ENCODE data around the gene SPATS1. TPM values are rescaled to one million over a fixed set of nuclear protein-coding genes. Genes with fewer than 3 reads are reported as not detected.
A peak's percentile ranks its signal among the peaks of the same experiment; 100 is the strongest.

SPATS1 gene
- polyA plus RNA-seq, 2 of the 4 experiments (the other 2 are of a cell fraction), result not detected

GRCh38 chr6:44339763-44340625, 2.5 kb upstream of the SPATS1 start:
- Histone ChIP-seq H3K4me3 (no peak overlapping the region), H3K4me2 (no peak overlapping the region), H3K27ac (no peak overlapping the region), H3K4me1 (no peaks in the 10 kb centered on the region), H3K9me3 (no peaks in the 10 kb centered on the region)
- ChIA-PET POLR2A (no interaction called here), CTCF (interaction anchor here (0.6 to 7.2 kb wide), 19 partner anchors 9 to 240 kb away, joined by 3 to 181 read pairs (median 5); partner anchors contain the start of genes AARS2, NFKBIE and TMEM151B)
- TF ChIP-seq POLR2A (IDR thresholded peaks at IDR 0.05; ENCODE audit: low read length), result no peak
- TF ChIP-seq, protein P1, sequence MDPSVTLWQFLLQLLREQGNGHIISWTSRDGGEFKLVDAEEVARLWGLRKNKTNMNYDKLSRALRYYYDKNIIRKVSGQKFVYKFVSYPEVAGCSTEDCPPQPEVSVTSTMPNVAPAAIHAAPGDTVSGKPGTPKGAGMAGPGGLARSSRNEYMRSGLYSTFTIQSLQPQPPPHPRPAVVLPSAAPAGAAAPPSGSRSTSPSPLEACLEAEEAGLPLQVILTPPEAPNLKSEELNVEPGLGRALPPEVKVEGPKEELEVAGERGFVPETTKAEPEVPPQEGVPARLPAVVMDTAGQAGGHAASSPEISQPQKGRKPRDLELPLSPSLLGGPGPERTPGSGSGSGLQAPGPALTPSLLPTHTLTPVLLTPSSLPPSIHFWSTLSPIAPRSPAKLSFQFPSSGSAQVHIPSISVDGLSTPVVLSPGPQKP (IDR thresholded peaks at IDR 0.05; ENCODE audit: low read depth, low read length), result no peak
- TF ChIP-seq, protein P2, sequence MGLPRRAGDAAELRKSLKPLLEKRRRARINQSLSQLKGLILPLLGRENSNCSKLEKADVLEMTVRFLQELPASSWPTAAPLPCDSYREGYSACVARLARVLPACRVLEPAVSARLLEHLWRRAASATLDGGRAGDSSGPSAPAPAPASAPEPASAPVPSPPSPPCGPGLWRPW (IDR thresholded peaks at IDR 0.05), result no peak
- TF ChIP-seq RARB (CRISPR knock-in tag; IDR thresholded peaks at IDR 0.05), result no peak
- no peak for TF ChIP-seq MAZ (IDR thresholded peaks at IDR 0.05; ENCODE audit: borderline replicate concordance, low read depth, low read length)
- TF ChIP-seq RAD21 (conservative IDR thresholded peaks at IDR 0.05 in 1 of 2, IDR thresholded peaks at IDR 0.05 in 1 of 2), result no peak
- TF ChIP-seq ESRRA (IDR thresholded peaks at IDR 0.05; ENCODE audit: borderline replicate concordance, low read length), result no peak
- TF ChIP-seq HOXB13 (CRISPR knock-in tag; IDR thresholded peaks at IDR 0.05; ENCODE audit: low read depth), result no peak
- no peak for TF ChIP-seq TFCP2L1 (CRISPR knock-in tag; IDR thresholded peaks at IDR 0.05)
- TF ChIP-seq POLR2AphosphoS2 (conservative IDR thresholded peaks at IDR 0.05; ENCODE audit: low read length), result no peak
- TF ChIP-seq EHF (CRISPR knock-in tag; IDR thresholded peaks at IDR 0.05), result no peak
- ATAC-seq (peak; percentile 51 to 62; a peak in 3 of 6 replicates), DNase-seq (ENCODE audit: low read depth in 1 of 2, low spot score in 1 of 2) (peak in 1 of 2 experiments; percentile 22), FAIRE-seq (no peak)
- 24% methylated on average over 4 of the region's 7 CpGs for WGBS (ENCODE audit: missing lambda C conversion rate)

DNA sequence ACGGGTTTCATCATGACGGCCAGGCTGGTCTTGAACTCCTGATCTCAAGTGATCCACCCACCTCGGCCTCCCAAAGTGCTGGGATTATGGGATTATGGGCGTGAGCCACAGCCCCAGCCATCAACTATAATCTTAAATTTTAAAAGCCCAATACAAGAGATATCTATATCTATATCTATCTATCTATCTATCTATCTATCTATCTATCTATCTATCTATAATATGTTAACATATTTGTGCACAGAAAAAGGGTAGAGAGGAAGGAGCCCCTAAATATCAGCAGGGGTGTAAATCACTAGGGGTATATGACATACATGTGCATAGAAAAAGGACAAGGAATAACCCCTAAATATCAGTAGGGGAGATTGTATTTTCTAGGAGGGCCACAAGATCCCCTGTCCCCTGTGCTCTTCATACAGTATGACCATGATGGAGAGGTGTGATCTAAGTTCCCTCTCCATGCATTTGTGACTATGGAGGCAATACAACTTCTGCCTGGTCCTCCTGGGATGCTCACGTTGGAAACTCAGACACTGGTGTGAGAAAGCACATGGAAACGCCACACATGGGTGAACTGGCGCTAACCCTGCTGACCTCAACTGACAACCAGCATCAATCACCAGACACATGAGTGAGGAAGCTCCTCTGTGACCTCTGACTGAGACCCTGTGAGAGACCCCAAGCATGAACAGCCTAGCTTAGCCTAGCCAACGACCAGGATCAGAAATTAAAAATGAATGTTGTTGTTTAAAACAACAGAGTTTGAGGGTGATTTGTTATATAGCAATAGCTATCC, 1.2 kb upstream of the SPATS1 start:
- DNase-seq (ENCODE audit: low read depth in 1 of 2, low spot score in 1 of 2), result no peak
- Histone ChIP-seq H3K27ac (no peak overlapping the region), H3K9me3 (no peaks in the 10 kb centered on the region), H3K4me2 (no peak overlapping the region), H3K4me3 (no peak overlapping the region), H3K4me1 (no peaks in the 10 kb centered on the region)
- CTCF ChIA-PET, result interaction anchor here (0.7 to 4.6 kb wide), 3 partner anchors 46 to 74 kb away, joined by 3 to 21 read pairs (median 3); partner anchors contain the start of gene CDC5L
- no peak for FAIRE-seq
- no peak for ATAC-seq
- TF ChIP-seq RAD21 (conservative IDR thresholded peaks at IDR 0.05 in 1 of 2, IDR thresholded peaks at IDR 0.05 in 1 of 2) (no peak), EHF (CRISPR knock-in tag; IDR thresholded peaks at IDR 0.05) (no peak), TFCP2L1 (CRISPR knock-in tag; IDR thresholded peaks at IDR 0.05) (no peak), MYC (IDR thresholded peaks at IDR 0.05; ENCODE audit: borderline replicate concordance, low read length) (no peak), TP53 (CRISPR knock-in tag; IDR thresholded peaks at IDR 0.05) (no peak), HEYL (CRISPR knock-in tag; IDR thresholded peaks at IDR 0.05) (no peak), PHF8 (IDR thresholded peaks at IDR 0.05; ENCODE audit: borderline replicate concordance, low read depth) (no peak), EP300 (IDR thresholded peaks at IDR 0.05) (no peak), CEBPB (IDR thresholded peaks at IDR 0.05) (no peak), E2F6 (IDR thresholded peaks at IDR 0.05; ENCODE audit: borderline replicate concordance, low read depth) (no peak), HDAC2 (IDR thresholded peaks at IDR 0.05) (no peak), CBX8 (IDR thresholded peaks at IDR 0.05) (no peak), RCOR1 (IDR thresholded peaks at IDR 0.05; ENCODE audit: low read depth, low read length) (no peak), HOXB13 (CRISPR knock-in tag; IDR thresholded peaks at IDR 0.05; ENCODE audit: low read depth) (no peak), SMC3 (IDR thresholded peaks at IDR 0.05) (no peak)
- TF ChIP-seq, protein P3, sequence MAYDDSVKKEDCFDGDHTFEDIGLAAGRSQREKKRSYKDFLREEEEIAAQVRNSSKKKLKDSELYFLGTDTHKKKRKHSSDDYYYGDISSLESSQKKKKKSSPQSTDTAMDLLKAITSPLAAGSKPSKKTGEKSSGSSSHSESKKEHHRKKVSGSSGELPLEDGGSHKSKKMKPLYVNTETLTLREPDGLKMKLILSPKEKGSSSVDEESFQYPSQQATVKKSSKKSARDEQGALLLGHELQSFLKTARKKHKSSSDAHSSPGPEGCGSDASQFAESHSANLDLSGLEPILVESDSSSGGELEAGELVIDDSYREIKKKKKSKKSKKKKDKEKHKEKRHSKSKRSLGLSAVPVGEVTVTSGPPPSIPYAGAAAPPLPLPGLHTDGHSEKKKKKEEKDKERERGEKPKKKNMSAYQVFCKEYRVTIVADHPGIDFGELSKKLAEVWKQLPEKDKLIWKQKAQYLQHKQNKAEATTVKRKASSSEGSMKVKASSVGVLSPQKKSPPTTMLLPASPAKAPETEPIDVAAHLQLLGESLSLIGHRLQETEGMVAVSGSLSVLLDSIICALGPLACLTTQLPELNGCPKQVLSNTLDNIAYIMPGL (CRISPR knock-in tag; IDR thresholded peaks at IDR 0.05; ENCODE audit: borderline replicate concordance), result no peak
- TF ChIP-seq, protein P4, sequence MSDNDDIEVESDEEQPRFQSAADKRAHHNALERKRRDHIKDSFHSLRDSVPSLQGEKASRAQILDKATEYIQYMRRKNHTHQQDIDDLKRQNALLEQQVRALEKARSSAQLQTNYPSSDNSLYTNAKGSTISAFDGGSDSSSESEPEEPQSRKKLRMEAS (IDR thresholded peaks at IDR 0.05), result no peak
- POLR2A ChIA-PET, result no interaction called here
- WGBS (ENCODE audit: missing lambda C conversion rate), result 47% methylated on average over 8 of the region's 8 CpGs
